Measurements from ENCODE around the gene SDK2.

Gene SDK2

DNA sequence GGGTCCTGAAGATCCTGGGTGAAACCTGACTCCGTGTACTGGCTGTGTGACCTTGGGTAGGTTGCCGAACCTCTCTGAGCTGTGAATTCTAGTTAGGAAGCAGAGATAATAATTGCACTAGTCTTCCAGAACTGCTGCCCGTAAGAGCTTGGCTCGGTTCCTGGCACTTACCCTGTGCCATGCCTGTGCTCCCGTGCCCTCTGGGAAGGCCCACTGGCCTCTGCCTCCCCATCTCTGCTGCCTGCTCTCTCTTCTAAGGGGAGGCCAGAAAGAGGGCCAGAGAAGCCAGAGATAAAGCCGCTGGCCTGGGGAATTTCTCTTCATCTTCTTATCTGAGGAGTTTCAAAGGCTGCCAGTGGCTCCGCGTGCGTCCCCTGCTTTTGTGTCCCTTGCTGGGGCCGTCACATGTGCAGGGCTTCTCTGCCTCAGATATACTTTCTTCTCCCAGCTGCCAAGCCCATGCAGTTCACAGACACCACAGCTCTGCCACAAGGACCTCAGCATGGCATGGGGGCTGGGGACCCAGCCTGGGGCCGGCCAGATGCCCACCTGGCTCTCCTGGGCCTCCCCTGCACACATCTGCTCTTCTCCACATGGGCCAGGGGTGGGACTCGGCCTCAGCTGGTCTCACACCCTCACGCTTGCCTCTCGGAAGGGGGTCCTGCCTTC is 145.2 kb downstream of the SDK2 start:
- no peak for DNase-seq

DNA sequence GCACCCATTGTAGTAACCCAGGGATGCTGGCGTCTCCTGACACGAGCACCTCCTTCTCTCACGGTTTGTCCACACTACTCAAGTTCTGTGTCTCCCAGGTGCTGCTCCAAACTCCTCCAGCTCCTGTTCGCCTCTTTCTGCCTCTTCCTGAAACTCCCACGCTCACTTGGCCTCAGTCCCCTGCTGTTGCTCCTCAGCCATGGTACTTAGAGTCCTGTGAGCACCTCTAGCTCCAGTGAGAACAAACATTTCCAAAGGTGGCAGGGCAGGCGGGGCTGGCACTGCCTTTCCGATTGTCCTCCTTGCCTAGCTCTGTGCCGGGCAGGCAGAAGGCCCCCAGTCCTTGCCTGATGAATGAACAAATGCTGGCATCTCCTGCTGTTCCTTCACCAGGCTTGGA is 146.1 kb downstream of the SDK2 start:
- no peak for DNase-seq

DNA sequence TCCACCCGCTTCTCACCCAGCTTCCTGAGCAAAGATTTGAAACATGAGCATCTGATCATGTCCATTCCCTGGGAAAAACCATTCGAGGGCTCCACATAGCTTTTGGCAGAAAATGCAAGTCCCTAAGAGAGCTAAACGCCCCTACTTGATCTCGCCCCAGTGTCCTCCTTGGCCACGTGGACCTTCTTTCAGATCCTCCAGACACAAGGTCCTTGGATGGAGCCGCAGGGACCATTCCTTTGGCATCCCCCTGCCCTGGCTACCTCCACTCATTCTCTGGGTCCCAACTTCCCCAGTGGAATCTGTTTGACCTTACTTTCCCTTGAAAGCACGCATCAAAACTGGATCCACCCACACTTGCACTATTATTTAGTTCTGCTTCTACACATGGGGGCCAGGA is 146.5 kb downstream of the SDK2 start:
- DNase-seq = no peak

DNA sequence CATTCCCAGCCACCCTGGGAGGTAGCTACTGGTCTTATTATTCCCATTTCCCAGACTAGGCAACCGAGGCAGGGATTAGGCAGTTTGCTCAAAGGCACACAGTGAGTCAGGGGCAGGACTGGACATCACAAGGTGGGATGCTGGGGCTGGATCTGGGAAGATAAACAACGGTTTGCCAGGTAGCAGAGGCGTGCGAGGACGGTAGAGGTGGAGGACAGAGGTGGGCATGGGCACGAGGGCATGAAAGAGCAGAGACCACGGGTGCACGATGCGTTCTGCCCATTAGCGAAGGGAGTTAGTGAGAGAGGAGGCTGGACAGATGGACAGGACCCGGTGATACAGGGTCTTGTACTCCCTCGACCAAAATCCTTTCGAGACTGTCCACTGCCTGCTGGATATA is 148.0 kb downstream of the SDK2 start:
- no peak for DNase-seq

DNA sequence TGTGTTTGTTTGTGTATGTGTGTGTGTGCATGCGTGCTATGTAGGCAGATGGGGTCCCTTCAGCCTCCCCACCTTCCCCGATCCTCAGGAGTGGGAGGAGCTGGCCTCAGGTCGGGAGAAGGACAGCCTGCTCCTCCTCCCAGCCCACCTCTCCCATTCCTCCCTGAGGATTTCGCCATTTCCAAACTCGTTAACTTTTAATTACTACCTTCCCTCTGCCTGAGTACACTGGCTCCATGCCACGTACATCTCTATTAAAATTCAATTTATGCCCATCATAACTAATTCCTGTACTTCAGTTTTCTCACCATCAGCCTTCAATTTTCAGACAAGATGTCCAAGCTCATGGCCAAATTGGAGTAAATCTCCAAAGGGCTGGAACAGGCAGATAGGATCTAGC is 148.6 kb downstream of the SDK2 start:
- no peak for DNase-seq

DNA sequence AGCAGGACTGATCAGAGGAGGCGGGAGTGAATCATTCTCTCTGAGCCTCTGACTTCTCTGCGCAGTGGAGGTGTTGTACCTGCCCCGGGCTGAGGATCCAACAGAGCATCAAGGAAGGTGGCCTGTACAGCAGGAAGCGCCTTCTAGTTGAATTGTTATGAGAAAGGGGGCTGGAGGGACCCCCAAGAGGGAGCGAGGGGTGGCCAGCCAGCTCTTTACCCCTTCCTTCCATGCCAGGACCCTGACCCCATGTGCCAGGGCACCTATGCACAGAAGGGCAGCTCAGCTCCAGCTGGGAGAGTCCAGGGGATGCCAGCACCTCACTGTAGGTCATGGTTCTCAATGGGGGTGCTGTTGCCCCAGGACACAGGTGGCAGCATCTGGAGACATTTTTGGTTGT is 149.3 kb downstream of the SDK2 start:
- DNase-seq = no peak

DNA sequence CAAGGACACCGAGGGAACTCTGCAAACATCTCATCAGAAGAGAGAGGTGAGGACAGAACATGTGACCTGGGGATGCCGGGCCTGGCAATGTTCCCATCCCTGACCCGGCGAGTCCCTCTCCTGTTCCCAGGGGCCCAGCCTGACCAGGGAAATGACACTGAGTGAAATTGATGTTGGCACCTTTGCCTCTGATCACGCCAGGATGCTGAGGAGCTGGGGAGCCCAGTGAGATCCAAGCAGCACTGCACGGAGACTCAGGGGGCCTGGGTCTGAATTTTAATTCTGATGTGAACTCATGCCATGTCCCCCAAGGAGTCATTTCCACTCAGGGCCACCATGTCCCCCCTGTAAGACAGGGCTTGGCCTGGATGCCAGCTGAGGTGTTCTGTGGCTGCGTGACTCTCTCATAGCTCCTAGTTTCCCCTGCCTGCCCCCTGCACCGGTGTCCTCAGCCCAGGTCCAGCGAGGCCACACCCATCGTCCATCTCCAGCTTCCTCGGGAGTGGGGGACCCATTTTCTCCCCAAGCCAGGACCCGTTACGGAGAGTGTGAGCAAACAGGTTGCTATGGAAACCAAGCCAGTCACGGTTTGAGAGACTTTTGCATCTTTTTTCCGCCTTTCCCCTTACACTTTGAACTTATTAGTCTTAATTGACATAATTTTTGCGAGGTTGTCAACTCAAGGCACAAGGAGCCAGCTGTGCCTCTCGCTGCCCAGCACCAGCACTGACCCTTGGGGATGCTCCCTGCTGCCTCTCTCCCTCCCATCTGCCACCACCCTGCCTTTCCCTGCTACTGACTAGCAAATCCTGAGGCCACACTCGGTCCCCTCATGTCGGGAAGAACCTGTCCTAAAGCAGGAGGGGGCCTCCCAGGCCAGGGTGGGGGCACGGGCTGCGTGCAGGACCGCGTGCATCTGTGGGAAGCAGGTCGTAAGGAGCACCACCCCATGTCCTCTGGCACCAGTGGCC is 150.0 kb downstream of the SDK2 start:
- DNase-seq = no peak

DNA sequence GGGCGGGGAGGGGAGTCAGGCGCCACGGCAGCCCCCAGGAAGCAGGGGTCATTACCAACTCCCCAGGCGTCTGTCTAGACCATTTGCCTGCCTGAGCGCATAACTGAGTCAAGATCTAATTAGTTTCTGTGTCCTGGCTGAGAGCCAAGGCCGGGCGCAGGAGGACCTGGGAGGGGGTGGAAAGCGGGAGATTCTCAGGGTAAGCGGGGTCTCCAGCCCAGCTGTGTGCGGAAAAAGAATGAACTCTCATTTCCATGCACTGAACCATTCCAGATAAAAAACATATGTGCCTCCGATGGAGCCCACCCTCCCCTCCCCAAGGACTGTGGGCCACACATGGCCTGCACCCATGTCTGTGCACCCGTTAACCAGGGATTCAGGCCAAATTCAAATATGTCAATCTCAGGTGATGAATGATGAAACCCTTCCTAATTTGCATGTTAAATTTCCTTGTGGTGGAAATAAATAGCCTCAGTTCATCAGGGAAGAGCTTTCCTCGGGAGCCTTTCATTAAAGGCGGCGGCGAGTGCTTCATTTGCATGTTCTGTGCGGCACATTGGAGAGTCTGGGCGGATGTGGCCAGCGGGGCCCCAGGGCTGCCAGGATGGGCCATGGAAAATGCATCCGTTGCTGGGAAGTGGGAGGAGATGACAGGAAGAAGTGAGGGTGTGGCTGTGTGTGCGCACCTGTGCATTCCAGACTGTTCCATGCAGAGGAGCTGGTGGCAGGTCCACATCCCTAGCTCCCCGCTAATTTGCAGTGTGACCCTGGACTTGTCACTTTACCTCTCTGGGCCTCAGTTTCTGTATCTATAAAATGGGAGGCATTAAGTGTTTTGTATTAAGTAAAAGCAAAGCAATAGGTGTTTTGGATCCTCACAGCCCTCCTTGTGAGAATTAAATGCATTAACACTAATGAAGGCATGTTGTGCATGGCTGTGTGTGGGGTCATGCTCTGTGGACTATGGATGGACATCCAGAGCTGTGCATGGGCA is 151.1 kb downstream of the SDK2 start:
- DNase-seq = no peak

DNA sequence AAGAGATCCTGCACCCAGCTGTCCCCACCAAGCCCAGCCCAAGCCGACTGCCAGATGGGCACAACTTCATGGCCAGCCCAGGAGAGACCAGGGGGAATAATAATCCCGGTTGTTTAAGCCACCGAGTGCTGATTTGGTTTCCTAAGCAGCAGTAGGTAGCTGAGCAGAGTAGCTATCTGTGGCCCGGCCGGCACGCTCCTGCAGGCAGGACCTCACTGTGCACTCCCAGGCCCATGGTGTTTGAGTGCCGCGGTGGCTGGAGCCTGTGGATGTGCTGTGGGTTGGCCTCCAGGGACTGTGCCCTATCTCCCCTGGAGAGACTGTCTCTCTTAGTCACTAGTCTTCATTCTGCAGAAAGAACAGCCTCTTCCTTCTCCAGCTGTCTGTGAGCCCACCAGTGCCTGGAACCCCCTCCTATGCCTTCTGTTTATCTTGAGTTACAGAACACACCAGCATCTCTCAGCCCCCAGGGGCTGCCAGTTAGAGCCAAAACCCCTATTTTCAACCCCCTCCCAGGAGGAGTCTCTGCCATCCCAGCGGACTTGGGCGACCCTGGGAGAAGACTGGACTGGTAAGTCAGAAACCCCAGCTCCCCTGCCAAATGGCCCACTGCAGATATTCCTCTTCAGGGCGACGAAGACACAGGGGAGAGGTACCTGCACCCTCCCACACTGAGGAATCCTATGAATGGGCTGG is 152.0 kb downstream of the SDK2 start:
- no peak for DNase-seq

DNA sequence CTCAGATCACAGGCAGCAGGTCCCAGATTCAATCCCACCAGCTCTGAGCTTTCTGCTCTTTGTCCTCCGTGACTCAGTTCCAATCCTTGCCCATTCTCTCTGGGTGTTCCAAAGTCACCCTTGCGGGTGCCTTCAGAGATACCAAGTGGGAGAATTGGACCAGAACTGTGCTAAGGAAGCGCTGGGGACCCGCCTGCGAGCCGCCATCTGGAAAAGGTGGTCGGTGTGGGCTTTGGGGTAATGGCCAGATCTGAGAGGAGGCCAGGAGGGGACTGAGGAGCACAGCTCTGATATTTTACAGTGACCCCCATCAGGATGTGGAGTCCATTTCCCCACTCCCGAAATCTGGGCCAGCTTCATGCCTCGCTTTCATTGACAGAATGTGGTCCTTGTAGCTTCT is 152.6 kb downstream of the SDK2 start:
- no peak for DNase-seq

DNA sequence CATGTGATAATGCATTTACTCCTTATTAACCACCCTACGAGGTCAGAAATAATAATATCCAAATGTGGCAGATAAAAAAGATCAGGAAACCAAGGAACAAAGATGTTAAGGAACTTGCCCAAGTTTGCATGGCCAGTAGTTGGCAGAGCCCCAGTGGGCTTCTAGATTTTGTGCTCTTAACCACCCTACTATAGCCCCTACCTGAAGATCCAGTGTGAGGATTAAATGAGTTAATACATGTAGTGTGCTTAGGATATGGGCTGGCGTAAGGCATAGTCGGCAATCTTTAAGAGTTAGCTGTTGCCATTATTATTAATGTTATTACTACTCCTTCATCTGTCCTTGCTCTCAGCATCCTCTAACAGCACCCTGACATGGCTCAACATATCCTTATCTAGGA is 153.4 kb downstream of the SDK2 start:
- DNase-seq = no peak

DNA sequence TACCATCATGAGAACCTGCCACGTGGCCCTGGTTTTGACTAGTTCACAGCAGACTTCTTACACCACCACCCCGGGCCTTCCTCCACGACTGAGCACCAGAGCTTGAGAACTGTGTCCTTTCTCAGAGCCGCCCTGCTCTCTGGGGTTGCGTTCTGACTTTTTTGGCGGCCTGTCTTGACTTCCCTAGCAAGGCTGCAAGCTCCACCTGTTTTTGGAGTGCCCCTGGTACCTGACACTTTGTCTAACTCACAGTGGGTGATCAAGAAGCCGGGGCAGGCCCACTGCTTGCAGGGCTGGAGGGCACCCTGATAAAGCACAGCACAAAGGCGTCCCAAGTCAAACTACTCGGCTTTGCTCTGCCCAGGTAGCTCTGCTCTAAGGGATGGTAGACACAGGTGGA is 154.3 kb downstream of the SDK2 start:
- no peak for DNase-seq

DNA sequence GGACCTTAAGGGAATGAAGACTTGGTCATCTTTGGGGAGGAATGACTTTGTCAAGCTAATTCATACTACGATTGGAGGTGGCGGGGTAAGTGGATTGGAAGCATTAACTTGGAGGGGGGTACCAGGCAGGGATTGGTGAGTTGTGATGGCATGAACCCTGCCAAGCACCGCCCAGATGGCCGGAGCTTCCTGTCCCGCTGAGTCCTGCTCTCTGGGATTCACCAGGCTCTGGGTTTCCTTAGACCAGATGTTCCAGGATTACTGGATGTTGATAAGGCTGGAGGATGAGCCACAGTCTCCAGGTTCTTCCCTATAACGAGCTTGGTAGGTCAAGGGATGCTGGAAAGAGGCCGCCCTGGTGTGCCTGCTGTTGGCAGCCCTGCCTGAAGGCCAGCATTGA is 154.9 kb downstream of the SDK2 start:
- no peak for DNase-seq

DNA sequence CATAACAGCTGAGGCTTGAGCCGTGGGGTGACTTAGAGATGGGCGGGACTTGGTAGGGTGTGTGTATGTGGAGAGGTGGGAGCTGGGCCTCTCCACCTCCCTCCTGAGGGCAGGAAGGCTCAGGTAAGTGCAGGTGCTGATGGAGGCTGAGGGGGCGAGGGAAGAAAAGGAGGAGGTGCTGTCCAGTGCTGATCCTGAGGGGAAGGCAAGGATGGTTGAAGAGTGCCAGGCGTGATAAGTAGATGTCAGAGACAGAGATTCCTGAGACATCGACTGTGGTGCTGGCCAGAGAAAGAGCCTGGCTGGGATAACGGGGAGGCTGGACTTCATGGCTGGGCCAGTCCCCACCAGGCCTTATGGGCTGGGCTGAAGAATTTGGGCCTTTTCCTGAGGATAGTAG is 159.1 kb downstream of the SDK2 start:
- DNase-seq = no peak

DNA sequence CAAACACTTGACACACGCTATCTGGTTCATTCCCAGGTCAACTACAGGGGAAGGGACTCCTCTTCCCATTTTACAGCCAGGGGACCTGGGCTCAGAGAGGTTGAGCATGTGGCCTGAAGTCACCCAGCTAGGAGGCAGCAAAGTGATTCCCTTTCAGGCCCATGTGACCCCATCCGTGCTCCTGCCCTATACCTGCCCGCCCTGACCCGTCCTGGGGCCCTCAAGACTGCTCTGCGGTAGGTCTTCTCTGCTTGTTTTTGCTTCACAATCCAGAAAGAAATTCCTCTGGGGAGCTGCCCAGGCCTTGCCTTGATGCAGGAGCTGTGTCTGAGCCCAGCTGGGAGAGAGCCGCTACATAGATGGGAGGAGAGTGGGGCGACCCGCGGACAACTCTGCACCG is 161.4 kb downstream of the SDK2 start:
- no peak for DNase-seq

DNA sequence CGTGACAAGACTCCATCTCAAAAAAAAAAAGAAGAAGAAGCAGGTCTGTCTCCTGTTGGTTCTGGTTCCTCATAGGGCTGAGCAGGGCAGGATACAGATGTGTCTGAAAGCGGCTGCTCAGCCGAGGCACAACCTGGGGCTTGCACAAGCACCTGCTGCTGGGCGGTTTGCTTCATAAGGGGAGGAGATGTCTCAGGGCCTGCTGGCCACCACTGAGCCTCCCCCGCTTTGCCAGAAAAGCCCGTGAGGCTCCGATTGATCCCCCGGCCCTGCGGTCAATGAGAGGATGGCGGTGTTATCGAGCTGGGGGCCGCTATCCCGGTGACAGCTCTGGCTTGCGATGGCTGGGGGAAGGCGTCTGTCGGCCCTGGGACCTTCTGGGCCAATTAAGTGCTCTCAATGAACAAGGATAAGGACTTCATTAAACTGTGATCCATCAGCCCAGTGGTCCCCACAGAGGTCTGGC is 162.0 kb downstream of the SDK2 start:
- no peak for DNase-seq

DNA sequence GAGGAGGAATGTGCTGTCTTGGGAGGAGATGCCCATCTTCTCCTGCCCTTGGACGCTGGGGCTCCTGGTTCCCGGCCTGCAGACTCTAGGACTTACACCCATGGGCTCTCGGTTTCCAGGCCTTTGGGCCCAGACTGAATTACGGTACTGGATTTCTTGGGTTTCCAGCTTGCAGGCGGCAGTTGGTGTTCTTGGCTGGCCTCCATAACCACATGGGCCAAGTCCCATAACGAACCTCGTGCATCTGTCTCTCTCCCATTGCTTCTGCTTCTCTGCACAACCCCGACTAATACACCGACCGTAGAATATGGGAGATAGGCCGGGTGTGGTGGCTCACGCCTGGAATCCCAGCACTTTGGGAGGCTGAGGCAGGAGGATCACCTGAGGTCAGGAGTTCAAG is 162.6 kb downstream of the SDK2 start:
- no peak for DNase-seq

DNA sequence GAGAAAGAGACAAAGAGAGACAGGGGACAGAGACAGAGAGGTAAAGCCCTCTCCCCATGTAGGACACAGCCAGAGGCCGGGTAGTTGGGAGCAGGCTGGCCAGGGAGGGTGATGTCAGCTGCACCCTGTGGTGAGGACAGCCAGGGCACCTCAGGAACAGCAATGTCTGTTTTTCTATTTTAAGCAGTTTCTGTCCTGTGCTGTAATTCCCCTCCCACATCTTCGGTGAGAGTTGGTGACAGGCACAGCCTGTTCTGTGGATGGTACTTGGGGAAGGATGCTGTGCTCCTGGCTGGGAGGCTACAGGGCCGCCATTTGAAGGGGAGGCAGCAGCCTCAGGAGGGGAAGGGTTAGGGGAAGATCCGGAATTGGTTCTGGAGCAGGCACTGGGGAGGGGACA is 163.5 kb downstream of the SDK2 start:
- DNase-seq = no peak

DNA sequence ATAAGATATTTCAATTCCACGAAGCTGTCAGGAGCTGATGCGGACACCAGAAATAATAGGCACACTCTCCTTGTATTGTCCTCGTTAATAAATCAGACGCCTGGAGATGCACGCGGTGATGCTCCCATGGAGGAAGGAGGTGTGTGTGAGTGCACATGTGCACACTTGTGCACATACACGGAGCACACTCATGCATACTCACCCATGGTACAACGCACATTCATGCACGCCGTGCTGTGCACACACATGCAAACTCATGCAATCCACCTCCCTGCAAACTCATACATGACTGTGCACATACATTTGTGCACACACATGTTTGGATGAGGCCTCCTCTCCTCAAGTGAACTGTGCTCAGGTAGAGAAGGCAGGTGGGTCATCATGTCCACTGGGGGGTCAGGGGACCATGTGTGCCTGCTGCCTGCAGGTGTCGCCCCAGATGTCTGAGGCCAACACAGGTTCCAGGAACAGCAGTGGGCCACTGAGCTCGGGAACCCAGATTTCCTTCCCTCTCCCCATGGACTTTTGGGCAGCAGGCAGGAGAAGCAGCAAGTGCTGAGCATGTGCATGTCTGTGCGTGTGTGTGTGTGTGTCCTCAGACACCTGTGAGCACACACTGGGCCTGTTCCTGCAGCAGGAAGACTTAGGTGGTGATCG is 165.3 kb downstream of the SDK2 start:
- no peak for DNase-seq

DNA sequence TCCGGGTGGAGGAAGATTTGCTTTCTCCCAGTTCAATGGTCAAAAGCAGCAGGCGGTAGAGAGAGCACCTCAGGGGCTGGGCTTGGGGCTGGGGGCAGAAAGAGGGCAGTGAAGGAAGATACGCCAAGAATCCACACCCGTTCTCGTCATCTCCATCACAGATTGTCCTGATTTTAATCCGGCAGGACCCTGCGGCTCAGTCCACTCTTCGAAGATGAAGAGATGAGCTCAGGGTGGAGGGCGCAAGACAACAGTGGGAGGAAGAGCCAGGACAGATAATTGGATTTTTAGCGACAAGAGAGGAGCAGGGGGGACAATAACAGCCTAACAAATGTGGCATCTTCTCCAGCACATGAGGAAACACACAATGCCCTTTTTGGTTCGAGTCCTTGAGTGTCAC is 165.9 kb downstream of the SDK2 start:
- DNase-seq = no peak

DNA sequence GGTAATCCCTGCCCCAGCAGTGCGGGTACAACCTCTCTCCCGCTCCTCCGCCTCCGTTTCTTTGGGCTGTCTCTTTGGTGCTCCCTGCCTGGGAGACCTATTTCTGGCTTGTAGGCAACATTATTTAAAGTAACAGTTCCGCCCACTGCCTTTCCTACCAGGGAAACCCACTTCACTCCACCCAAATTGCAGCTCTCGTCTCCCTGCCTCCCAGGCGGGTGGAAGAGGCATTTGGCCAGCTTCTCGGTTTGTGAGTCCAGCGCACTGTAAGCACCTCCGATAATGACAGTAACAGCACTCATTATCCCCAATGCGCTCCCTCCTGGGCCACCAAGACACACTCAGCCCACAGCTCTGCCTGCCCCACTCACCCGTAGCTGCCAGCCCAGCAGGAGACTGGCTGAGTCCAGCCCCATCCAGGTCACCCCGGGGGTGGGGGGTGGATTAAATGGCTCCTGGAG is 167.3 kb downstream of the SDK2 start:
- DNase-seq = no peak

All from stimulated activated CD4-positive, alpha-beta T cell treated with anti-CD3 and anti-CD28 coated beads, Interleukin-12 subunit alpha, Interleukin-12 subunit beta, amount 100 ng/mL, for 4 hours (primary cell).